ENCODE results near the gene RASA1. TPM values are rescaled to one million over a fixed set of nuclear protein-coding genes. Genes with fewer than 3 reads are reported as not detected.
A peak's percentile ranks its signal among the peaks of the same experiment; 100 is the strongest.

RASA1 gene
- total RNA-seq = 18.0 TPM
- long read RNA-seq, transcript RASA1-201 (25 exons, 3,752 nt) = major isoform, 25 of 32 reads
- long read RNA-seq, partial matches to known transcripts = 0 of 32 reads
- long read RNA-seq, other reads (novel, unspliced or antisense) = 7 of 32 reads

GRCh38 chr5:87267574-87268125 is at the start of gene RASA1:
Gene RASA1, plus strand, starts transcription at chr5:87267883. Its CDS starts 569 bp downstream, at chr5:87268452.
- Histone ChIP-seq H3K36me3 (no peaks in the 10 kb centered on the region), H3K27ac (replicated peaks) (peak within 1 kb of the TSS; percentile 96), H3K9me3 (replicated peaks) (no peaks in the 10 kb centered on the region), H3K4me3 (peak within 1 kb of the TSS; percentile 90), H3K27me3 (ENCODE audit: low read depth) (no peaks in the 10 kb centered on the region), H3K4me1 (peaks cover 46% of the 10 kb centered on the region)
- no peak for TF ChIP-seq CTCF (IDR thresholded peaks at IDR 0.05; ENCODE audit: borderline replicate concordance)
- peak; percentile 95 for DNase-seq
- intact Hi-C loops (cut with micrococcal nuclease) = no loop called here

DNA sequence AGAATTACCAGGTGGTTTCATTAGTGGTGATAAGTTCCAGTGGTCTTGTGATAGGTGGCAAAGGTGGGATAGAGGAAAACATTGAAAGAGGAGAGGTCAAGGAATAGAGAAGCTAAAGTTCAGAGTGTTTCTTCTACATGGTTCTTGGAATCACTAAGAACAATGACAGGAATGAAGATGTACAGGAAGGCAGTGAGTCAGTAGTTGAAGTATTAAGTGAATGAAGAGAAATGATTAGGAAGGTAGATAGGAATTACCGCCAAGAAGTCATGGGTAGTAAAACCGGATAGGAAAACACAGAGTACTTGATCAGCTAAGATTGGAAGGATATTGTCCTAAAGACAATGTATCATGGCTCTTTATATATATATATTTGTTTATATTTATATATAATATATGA is 37.9 kb upstream of the RASA1 start:
- no peak for TF ChIP-seq CTCF (IDR thresholded peaks at IDR 0.05; ENCODE audit: borderline replicate concordance)
- DNase-seq = no peak
- Histone ChIP-seq H3K9me3 (replicated peaks) (no peaks in the 10 kb centered on the region), H3K4me1 (no peaks in the 10 kb centered on the region), H3K27ac (replicated peaks) (no peak overlapping the region), H3K36me3 (no peaks in the 10 kb centered on the region), H3K4me3 (no peak overlapping the region), H3K27me3 (ENCODE audit: low read depth) (no peaks in the 10 kb centered on the region)
- intact Hi-C loops (cut with micrococcal nuclease) = no loop called here

DNA sequence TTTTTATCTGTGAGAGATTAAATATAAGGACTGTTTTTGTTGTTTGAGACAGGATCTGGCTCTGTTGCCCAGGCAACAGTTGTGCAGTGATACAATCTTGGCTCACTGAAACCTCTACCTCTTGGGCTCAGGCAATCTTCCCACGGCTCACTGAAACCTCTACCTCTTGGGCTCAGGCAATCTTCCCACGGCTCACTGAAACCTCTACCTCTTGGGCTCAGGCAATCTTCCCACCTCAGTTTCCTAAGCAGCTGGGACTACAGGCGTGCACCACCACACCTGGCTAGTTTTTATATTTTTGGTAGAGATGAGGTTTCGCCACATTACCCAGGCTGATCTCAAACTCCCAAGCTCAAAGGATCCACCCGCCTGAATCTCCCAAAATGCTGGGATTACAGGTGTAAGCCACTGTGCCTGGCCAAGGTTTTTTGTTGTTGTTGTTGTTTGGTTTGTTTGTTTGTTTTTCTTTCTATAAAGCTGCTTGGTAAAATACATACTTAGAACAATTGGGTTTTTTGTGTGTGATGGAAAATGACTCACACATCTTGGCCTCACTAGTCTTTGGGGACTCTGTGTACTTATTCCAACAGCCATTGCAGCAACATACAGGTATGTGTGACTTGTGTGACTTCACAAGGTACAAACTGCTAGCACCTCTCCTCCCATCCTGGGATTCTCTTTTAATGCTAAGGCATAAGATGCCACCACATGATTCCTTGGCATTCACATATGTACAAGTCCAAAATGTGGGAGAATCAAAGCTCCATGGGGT is 36.5 kb upstream of the RASA1 start:
- no peak for TF ChIP-seq CTCF (IDR thresholded peaks at IDR 0.05; ENCODE audit: borderline replicate concordance)
- H3K27me3 ChIP-seq (ENCODE audit: low read depth) = no peaks in the 10 kb centered on the region

GRCh38 chr5:87233143-87233542 is 34.5 kb upstream of the RASA1 start:
- intact Hi-C loops (cut with micrococcal nuclease) = no loop called here
- DNase-seq = no peak
- Histone ChIP-seq H3K27me3 (ENCODE audit: low read depth) (no peaks in the 10 kb centered on the region), H3K4me3 (no peak overlapping the region), H3K27ac (replicated peaks) (no peak overlapping the region), H3K4me1 (no peaks in the 10 kb centered on the region), H3K36me3 (no peaks in the 10 kb centered on the region), H3K9me3 (replicated peaks) (no peaks in the 10 kb centered on the region)
- no peak for TF ChIP-seq CTCF (IDR thresholded peaks at IDR 0.05; ENCODE audit: borderline replicate concordance)

More for the DNA sequence above, 36.5 kb upstream of the RASA1 start:
- no peaks in the 10 kb centered on the region for H3K9me3 ChIP-seq (replicated peaks)
- H3K4me1 ChIP-seq = no peaks in the 10 kb centered on the region
- no peak overlapping the region for H3K4me3 ChIP-seq
- DNase-seq = no peak
- intact Hi-C loops (cut with micrococcal nuclease) = no loop called here
- H3K27ac ChIP-seq (replicated peaks) = no peak overlapping the region
- no peaks in the 10 kb centered on the region for H3K36me3 ChIP-seq

DNA sequence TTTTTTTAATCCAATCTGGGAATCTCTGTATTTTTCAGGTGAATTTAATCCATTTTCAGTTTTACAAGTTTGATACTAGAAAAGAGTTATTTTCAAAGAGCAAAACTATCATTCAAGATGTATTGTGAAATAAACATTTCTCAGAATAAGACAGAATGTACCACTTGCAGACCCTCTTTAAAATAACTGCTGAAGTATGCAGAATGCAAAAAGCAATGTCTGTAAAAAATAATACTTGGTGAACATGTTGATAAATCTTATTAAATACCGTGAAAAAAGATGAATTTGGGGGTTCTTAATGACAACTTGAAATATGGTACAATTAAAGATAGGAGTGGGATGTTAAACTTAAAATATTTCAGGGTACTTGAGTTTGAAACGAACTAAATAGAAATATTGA is 26.1 kb upstream of the RASA1 start:
- no peak for TF ChIP-seq CTCF (IDR thresholded peaks at IDR 0.05; ENCODE audit: borderline replicate concordance)
- DNase-seq = no peak
- H3K27me3 ChIP-seq (ENCODE audit: low read depth) = no peaks in the 10 kb centered on the region
- H3K4me1 ChIP-seq = no peaks in the 10 kb centered on the region
- H3K36me3 ChIP-seq = no peaks in the 10 kb centered on the region
- H3K4me3 ChIP-seq = no peak overlapping the region
- no peaks in the 10 kb centered on the region for H3K9me3 ChIP-seq (replicated peaks)
- no peak overlapping the region for H3K27ac ChIP-seq (replicated peaks)
- intact Hi-C loops (cut with micrococcal nuclease) = no loop called here

Data from left ventricle myocardium inferior (tissue), 1 donor.